Activated CD4-positive, alpha-beta T cell treated with anti-CD3 and anti-CD28 coated beads for 36 hours (primary cell): Measurements from ENCODE around the gene TBC1D9B. TPM values are rescaled to one million over a fixed set of nuclear protein-coding genes. Genes with fewer than 3 reads are reported as not detected.

Experiments used
- ATAC-seq: fragments of 200-7000 bp; cut with Tn5 transposase; one replicate; pipeline ENCODE4 v1.10.0; 2021; ENCODE audit warnings: mild to moderate bottlenecking, moderate library complexity
- CTCF ChIA-PET: fragments of 350-600 bp; sonication (Branson Sonifier 250); formaldehyde crosslinking; loops from one replicate; lab custom pipeline; 2021; ENCODE audit warnings: antibody characterized with exemption; lab: Charles Lee
- POLR2A ChIA-PET: fragments of 350-600 bp; sonication (Branson Sonifier 250); formaldehyde crosslinking; loops from one replicate; lab custom pipeline; 2021; ENCODE audit warnings: antibody characterized with exemption, inconsistent platforms; lab: Charles Lee
- DNase-seq: peaks from one replicate; pipeline ENCODE4 v3.0.0-alpha.2; 2020
- H3K27ac Mint-ChIP-seq: one replicate; pipeline ENCODE4 v1.8.0; 2021; ENCODE audit warnings: mixed read lengths
- H3K27me3 Mint-ChIP-seq: one replicate; pipeline ENCODE4 v1.8.0; 2021; ENCODE audit warnings: mixed read lengths
- H3K36me3 Mint-ChIP-seq: one replicate; pipeline ENCODE4 v1.8.0; 2021; ENCODE audit warnings: low read depth, mixed read lengths
- H3K4me1 Mint-ChIP-seq: one replicate; pipeline ENCODE4 v1.8.0; 2021; ENCODE audit warnings: mixed read lengths
- H3K4me3 Mint-ChIP-seq: one replicate; pipeline ENCODE4 v1.8.0; 2021; ENCODE audit warnings: mild to moderate bottlenecking, moderate library complexity, mixed read lengths
- H3K9me3 Mint-ChIP-seq: one replicate; pipeline ENCODE4 v1.8.0; 2021; ENCODE audit warnings: low read depth, mixed read lengths
- intact Hi-C, 2 experiments: fragments of 100-400 bp; cut with DNase I in 1 of 2; cut with micrococcal nuclease in 1 of 2; formaldehyde crosslinking; loops; one replicate each; pipeline versions ENCODE4 v1.14.2 to v1.15.1; 2022 to 2024; cut with DNase I, micrococcal nuclease
- total RNA-seq, 2 experiments: library from RNA; stranded (reverse); gene quantifications; one replicate each; pipeline ENCODE4 v1.2.3, GENCODE V29; 2021

TBC1D9B gene
- total RNA-seq, 2 experiments from 2014 or later, result 103 to 121 TPM

GRCh38 chr5:179893958-179894895, 13.5 kb downstream of the TBC1D9B start:
- ATAC-seq, result no peak
- peaks cover 26% of the 10 kb centered on the region for H3K36me3 Mint-ChIP-seq
- H3K4me3 Mint-ChIP-seq, result no peak overlapping the region
- H3K27me3 Mint-ChIP-seq, result no peaks in the 10 kb centered on the region
- intact Hi-C loops, result no loop called here
- no peaks in the 10 kb centered on the region for H3K4me1 Mint-ChIP-seq
- no peak for DNase-seq
- no peaks in the 10 kb centered on the region for H3K9me3 Mint-ChIP-seq
- POLR2A ChIA-PET, result no interaction called here
- no peak overlapping the region for H3K27ac Mint-ChIP-seq
- CTCF ChIA-PET, result no interaction called here

GRCh38 chr5:179893076-179893957, 14.4 kb downstream of the TBC1D9B start:
- Mint-ChIP-seq H3K36me3 (peaks cover 28% of the 10 kb centered on the region), H3K27ac (no peak overlapping the region), H3K9me3 (no peaks in the 10 kb centered on the region), H3K27me3 (no peaks in the 10 kb centered on the region), H3K4me3 (no peak overlapping the region), H3K4me1 (no peaks in the 10 kb centered on the region)
- DNase-seq (no peak), ATAC-seq (no peak)
- intact Hi-C loops, result no loop called here
- ChIA-PET POLR2A (no interaction called here), CTCF (interaction anchor here (0.7 kb wide), 1 partner anchor 23 kb away, joined by 3 read pairs; no protein-coding TSS in a partner anchor)

- Mint-ChIP-seq H3K27me3 (no peaks in the 10 kb centered on the region), H3K9me3 (no peaks in the 10 kb centered on the region), H3K27ac (no peak overlapping the region), H3K4me3 (no peak overlapping the region), H3K4me1 (no peaks in the 10 kb centered on the region), H3K36me3 (peaks cover 30% of the 10 kb centered on the region)
- ATAC-seq, result no peak
- CTCF ChIA-PET, result no interaction called here
- intact Hi-C loops, result no loop called here
- DNase-seq, result no peak
- POLR2A ChIA-PET, result no interaction called here
Measured at GRCh38 chr5:179892255-179892654, 15.4 kb downstream of the TBC1D9B start.

DNA sequence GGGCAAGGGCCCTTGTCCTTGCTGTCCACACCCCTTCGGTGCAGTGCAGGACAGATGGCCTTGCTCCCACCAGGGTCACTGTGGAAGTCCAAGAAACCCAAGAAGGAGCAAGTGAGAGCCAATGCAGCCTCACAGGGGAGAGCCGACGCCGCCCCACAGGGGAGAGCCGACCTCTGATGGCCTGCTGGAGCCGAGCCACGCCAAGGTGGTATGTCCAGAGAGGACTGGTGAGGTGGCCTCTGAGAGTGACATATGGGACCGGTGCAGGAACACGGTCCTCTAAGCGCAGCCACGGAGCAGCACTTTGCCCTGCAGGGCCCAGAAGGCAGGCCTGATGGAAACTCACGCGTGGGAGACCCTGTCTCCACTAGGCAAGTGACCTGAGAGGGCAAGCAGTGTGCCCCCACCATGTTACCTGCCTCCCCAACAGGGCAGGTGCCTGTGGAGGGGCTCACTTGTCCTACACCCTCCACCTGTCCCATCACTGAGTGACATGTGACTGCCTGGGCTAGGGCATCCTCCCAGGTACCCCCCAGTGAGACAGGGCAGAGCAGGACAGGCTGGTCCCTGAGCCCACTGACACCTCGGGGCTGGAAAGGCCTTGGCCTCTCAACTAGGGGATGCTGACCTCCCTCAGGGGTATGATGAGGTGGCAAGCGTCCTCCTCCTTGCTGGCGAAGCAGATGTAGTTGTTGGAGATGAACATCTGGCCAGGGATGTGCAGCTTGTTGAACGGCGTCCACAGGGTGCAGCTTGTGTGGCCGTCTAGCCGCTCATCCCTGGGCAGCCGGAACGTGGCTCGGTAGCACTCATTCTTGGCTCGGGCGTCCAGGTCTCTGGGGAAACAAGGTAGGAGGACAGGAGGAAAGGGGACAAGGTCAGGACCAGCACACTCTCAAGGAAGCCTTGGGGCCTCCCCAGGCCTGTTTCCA, 16.7 kb downstream of the TBC1D9B start:
- peaks cover 39% of the 10 kb centered on the region for H3K36me3 Mint-ChIP-seq
- H3K27me3 Mint-ChIP-seq, result no peaks in the 10 kb centered on the region
- ChIA-PET POLR2A (no interaction called here), CTCF (interaction anchor here (0.6 kb wide), 1 partner anchor 1468 kb away, joined by 6 read pairs; no protein-coding TSS in a partner anchor)
- H3K4me3 Mint-ChIP-seq, result no peak overlapping the region
- H3K9me3 Mint-ChIP-seq, result no peaks in the 10 kb centered on the region
- intact Hi-C loops, result no loop called here
- H3K27ac Mint-ChIP-seq, result no peak overlapping the region
- DNase-seq, result no peak
- no peak for ATAC-seq
- no peaks in the 10 kb centered on the region for H3K4me1 Mint-ChIP-seq

DNA sequence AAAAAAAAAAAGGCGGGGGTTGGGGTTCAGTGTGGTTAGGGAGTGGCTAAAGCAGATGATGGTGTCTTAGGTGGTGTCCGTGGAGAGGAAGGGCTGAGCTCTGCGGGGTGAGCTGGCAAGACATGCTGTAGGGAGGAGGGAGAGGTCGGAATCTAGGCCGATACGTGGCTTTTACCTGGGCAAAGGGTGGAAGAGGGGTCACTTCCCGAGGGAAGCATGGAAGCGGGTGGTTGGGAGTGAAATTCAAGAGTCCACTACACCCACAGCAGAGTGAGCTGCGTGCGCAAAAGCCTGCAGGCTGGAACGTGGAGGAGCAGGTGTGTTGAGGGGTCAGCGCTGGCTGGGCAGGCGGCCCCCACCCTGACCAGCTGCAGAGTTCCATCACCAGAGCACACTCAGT, 17.8 kb downstream of the TBC1D9B start:
- no peaks in the 10 kb centered on the region for H3K27me3 Mint-ChIP-seq
- no peak overlapping the region for H3K27ac Mint-ChIP-seq
- ChIA-PET POLR2A (no interaction called here), CTCF (no interaction called here)
- DNase-seq (no peak), ATAC-seq (no peak)
- H3K9me3 Mint-ChIP-seq, result no peaks in the 10 kb centered on the region
- no peak overlapping the region for H3K4me3 Mint-ChIP-seq
- intact Hi-C loops, result no loop called here
- peaks cover 41% of the 10 kb centered on the region for H3K36me3 Mint-ChIP-seq
- no peaks in the 10 kb centered on the region for H3K4me1 Mint-ChIP-seq

DNA sequence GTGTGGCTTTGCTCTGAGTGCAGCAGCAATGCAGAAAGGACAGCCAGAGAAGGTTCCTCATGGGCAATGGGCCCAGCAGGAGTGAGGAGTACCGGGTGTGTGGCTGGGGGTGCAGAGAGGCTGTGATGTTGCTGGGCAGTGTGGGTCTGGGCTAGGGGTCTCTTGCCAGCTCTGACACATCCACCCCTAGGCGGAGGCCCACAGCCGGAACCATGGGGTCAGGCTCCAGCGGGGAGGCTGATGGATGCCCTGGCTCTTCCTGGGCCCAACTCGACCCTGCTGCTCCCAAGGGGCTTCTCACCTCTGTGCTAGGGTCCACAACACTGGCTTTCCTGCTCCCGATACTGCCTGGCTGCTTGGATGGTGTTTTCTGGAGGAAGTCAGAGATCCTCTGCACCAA, 19.9 kb downstream of the TBC1D9B start:
- intact Hi-C loops, result no loop called here
- ATAC-seq (no peak), DNase-seq (no peak)
- Mint-ChIP-seq H3K9me3 (peaks cover 12% of the 10 kb centered on the region), H3K4me1 (no peaks in the 10 kb centered on the region), H3K4me3 (no peak overlapping the region), H3K36me3 (peaks cover 60% of the 10 kb centered on the region), H3K27ac (no peak overlapping the region), H3K27me3 (no peaks in the 10 kb centered on the region)
- ChIA-PET POLR2A (interaction anchor here (0.7 kb wide), 1 partner anchor 119 kb away, joined by 3 read pairs; no protein-coding TSS in a partner anchor), CTCF (no interaction called here)

- DNase-seq (no peak), ATAC-seq (no peak)
- H3K36me3 Mint-ChIP-seq, result peaks cover 67% of the 10 kb centered on the region
- no peak overlapping the region for H3K27ac Mint-ChIP-seq
- no peak overlapping the region for H3K4me3 Mint-ChIP-seq
- H3K4me1 Mint-ChIP-seq, result no peaks in the 10 kb centered on the region
- POLR2A ChIA-PET, result interaction anchor here (0.7 kb wide), 1 partner anchor 119 kb away, joined by 3 read pairs; no protein-coding TSS in a partner anchor
- H3K9me3 Mint-ChIP-seq, result peaks cover 18% of the 10 kb centered on the region
- CTCF ChIA-PET, result no interaction called here
- intact Hi-C loops, result no loop called here
- H3K27me3 Mint-ChIP-seq, result no peaks in the 10 kb centered on the region
Measured at GRCh38 chr5:179887095-179887494, 20.6 kb downstream of the TBC1D9B start.

DNA sequence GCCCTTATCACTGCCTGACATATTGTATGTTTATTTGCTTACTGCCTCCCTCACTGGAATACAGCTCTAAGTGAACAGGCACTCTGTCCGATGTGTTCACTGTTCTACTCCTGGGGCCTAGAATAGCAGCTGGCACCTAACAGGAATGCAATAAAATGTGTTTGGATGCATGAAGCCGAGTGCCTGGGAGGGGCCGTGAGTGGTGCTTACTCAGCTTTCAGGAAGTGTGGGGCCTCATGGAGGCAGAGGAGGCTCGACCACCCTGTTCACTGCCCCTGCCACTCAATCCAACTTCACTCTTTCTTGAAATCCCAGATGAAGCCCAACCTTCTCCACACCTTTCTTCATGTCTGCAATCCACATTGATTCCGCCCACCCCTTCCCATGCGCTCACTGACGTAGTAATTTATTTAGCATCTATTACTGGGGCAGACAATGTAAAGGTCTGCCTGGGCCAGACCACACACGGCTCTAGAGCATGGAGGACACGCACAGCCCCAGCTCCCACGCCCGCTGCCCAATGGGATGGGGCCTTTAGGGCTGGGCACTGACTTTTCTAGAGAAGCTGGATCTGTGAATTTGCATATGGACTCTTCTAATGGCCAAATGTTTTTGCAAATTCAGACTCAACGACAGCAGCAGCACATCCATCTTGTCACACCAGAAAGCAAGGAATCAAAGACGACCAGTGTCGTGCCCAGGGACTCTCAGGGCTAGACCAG, 21.3 kb downstream of the TBC1D9B start:
- ChIA-PET CTCF (no interaction called here), POLR2A (no interaction called here)
- Mint-ChIP-seq H3K27me3 (no peaks in the 10 kb centered on the region), H3K4me3 (no peak overlapping the region), H3K36me3 (peaks cover 68% of the 10 kb centered on the region), H3K27ac (no peak overlapping the region), H3K4me1 (no peaks in the 10 kb centered on the region), H3K9me3 (peaks cover 18% of the 10 kb centered on the region)
- no peak for ATAC-seq
- intact Hi-C loops, result no loop called here
- DNase-seq, result no peak

GRCh38 chr5:179885491-179886090, 22.1 kb downstream of the TBC1D9B start:
- H3K36me3 Mint-ChIP-seq, result peaks cover 70% of the 10 kb centered on the region
- H3K9me3 Mint-ChIP-seq, result peaks cover 18% of the 10 kb centered on the region
- DNase-seq, result no peak
- no peak overlapping the region for H3K4me3 Mint-ChIP-seq
- no peaks in the 10 kb centered on the region for H3K27me3 Mint-ChIP-seq
- CTCF ChIA-PET, result no interaction called here
- H3K4me1 Mint-ChIP-seq, result no peaks in the 10 kb centered on the region
- POLR2A ChIA-PET, result no interaction called here
- no peak overlapping the region for H3K27ac Mint-ChIP-seq
- intact Hi-C loops, result no loop called here
- ATAC-seq, result no peak

DNA sequence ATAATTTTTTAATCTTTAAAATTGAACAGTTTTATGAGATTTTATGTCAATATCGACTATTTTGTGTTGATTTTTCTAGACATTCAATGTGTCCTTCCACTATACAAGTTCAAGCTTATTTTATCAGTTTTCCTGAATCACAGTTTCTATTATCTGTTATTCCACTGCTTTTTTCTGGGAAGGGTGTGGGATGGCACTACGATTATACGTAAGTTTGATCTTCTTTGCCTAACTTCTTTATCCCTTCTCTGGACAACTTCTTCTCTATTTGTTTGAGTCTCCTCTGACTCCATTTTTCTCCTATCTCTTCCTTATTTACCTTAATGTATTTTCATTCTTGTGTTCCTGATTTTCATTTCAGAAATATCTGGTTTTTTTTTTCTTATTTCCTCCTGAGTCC, 24.5 kb downstream of the TBC1D9B start:
- POLR2A ChIA-PET, result interaction anchor here (0.7 kb wide), 1 partner anchor 1266 kb away, joined by 12 read pairs; no protein-coding TSS in a partner anchor
- Mint-ChIP-seq H3K27me3 (no peaks in the 10 kb centered on the region), H3K27ac (no peak overlapping the region), H3K4me1 (no peaks in the 10 kb centered on the region), H3K36me3 (peaks cover 56% of the 10 kb centered on the region), H3K4me3 (no peak overlapping the region), H3K9me3 (peaks cover 18% of the 10 kb centered on the region)
- ATAC-seq (no peak), DNase-seq (no peak)
- CTCF ChIA-PET, result interaction anchor here (1.6 kb wide), 1 partner anchor 81 kb away, joined by 4 read pairs; no protein-coding TSS in a partner anchor
- intact Hi-C loops, result no loop called here
